LNCaP clone FGC (cell line): ENCODE results near the gene DIPK2A.

ENCODE experiments used
- DNase-seq: peaks from one replicate; pipeline ENCODE4 v3.0.0-alpha.2; 2011; ENCODE audit warnings: low read depth
- H3K4me3 ChIP-seq: 2 replicates; pipeline ENCODE4 v1.5.1; 2011; ENCODE audit warnings: mild to moderate bottlenecking, low read depth, low read length, control low read depth
- CTCF ChIP-seq: IDR thresholded peaks from 2 replicates; pipeline ENCODE4 v1.5.1; 2012; ENCODE audit warnings: mild to moderate bottlenecking; ENCODE audit not compliant: control insufficient read depth, insufficient read depth; ENCODE audit errors: extremely low read depth

Gene DIPK2A

GRCh38 chr3:144015133-144015532, 43.5 kb downstream of the DIPK2A start:
- no peak overlapping the region for H3K4me3 ChIP-seq
- DNase-seq: no peak
- TF ChIP-seq CTCF: no peak

GRCh38 chr3:144018776-144019175, 47.2 kb downstream of the DIPK2A start:
- TF ChIP-seq CTCF: no peak
- no peak overlapping the region for H3K4me3 ChIP-seq
- no peak for DNase-seq
